Right renal cortex interstitium (tissue), 3 donors: ENCODE results near the gene ZMIZ1. TPM values are rescaled to one million over a fixed set of nuclear protein-coding genes. Genes with fewer than 3 reads are reported as not detected.

ENCODE experiments used
- DNase-seq, 3 donors: peaks; one replicate each; pipeline ENCODE4 v3.0.0-alpha.2; 2013; ENCODE audit warnings: low read depth in 3 of 3, low spot score in 2 of 3
- polyA plus RNA-seq, 3 donors: library from polyadenylated mRNA; unstranded; fragments of 120-200 nt; gene quantifications; one replicate each; pipeline ENCODE4 v1.2.1, GENCODE V29; 2013; ENCODE audit not compliant: insufficient read length in 3 of 3

ZMIZ1 gene
- polyA plus RNA-seq, 3 donors = 59.3 to 61.1 (median 61.0) TPM

- DNase-seq = no peak
Measured at GRCh38 chr10:79310911-79311573, 242.3 kb downstream of the ZMIZ1 start.

DNA sequence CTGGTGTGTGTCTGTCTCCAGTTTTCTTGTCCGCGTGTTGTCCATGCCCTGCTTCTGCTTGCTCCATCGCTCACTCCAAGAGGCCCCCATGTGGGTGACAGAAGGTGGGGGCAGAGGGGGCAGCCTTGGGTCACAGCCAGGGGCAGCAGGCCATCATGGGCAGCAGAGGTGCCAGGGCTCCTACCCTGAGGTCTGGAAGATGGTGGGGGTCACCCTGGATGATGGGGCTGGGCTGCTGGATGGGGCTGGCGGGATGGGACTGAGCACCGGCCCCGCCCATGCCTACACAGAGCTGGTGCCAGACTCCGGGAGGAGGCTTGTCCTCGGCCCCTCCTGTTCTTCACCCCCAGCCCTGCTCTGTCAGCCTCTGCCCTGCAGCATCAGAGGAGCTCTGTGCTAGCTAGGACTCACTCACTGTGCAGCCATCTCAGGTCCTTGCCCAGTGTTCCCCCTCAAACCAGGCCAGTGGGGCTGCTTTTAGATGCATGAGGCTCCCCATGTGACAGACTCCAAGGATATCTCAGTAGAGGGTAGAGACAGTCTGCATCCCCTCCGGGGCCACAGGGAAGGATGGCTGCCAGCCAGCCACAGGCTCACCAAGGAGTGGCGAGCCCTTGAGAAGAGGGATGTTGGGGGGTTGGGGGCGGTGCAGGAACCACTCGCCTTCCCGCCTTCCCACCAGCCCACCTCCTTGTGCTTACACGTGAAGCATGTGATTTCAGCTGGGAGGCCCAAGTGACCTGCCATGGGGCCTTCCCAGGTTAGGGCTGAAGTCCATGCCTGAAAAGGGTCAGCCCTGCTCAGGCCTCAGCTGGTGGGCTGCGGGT lies 243.0 kb downstream of the ZMIZ1 start:
- DNase-seq = no peak

GRCh38 chr10:79312601-79313187 lies 243.9 kb downstream of the ZMIZ1 start:
- DNase-seq = no peak

DNA sequence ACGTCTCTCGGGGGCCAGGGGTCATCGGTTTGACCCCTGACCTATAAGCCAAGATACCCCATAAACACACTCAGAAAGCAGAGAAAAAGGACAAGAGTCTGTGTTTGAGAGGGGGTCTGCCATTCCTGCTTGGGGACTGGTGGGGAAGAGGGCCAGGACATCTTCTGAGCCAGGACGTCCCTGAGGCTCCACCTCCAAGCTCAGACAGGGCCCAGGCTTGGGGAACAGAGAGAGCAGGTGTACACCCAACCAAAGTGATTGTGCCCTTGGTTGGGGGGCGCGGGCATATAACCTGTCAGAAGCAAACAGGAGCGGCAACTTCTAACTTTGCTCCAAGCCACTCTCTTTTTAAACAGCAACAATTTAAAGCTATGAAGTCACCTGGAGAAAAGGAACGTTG lies 244.6 kb downstream of the ZMIZ1 start:
- no peak for DNase-seq

DNA sequence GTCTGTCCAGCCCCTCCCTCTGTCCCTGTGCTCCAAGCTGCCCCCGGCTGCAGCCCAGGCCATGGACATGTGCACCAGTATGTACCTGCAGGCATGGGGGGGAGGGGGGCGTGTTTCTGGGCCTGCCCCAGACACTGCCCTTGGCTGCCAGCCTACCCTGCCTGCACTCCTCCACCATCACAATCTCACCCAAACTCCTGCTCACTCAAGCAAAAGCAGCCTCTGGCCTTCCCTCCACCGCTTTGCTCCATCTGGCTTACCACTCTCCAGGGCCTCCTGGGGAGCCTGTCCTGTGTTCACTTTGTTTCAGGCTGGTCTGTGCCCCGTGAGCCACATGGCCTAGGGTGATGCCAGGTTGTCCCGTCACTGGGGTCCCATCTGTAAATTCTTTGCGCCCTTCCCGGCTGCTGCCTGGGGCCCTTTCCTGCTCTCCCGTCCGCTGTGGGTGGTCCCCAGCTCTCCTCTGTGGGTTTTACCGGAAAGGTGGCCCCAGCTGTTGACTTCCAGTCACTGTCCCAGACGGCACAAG lies 245.2 kb downstream of the ZMIZ1 start:
- no peak for DNase-seq

- DNase-seq = no peak
Measured at GRCh38 chr10:79314761-79315601, 246.2 kb downstream of the ZMIZ1 start.

DNA sequence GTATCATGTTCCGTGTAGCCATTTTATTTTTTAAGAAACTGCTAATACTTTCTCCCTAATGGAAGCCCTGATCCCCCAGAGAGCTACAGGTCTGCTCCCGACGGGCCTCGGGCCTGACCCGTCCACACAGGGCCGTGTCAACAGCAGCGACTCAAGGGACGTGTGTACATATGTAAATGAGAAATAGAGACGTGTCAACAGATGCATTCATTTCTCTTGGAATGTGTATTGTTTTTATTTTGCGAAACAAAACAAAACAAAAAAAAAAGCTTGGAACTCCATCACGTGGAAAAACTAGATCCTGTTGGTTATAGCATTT lies 246.8 kb downstream of the ZMIZ1 start:
- no peak for DNase-seq

DNA sequence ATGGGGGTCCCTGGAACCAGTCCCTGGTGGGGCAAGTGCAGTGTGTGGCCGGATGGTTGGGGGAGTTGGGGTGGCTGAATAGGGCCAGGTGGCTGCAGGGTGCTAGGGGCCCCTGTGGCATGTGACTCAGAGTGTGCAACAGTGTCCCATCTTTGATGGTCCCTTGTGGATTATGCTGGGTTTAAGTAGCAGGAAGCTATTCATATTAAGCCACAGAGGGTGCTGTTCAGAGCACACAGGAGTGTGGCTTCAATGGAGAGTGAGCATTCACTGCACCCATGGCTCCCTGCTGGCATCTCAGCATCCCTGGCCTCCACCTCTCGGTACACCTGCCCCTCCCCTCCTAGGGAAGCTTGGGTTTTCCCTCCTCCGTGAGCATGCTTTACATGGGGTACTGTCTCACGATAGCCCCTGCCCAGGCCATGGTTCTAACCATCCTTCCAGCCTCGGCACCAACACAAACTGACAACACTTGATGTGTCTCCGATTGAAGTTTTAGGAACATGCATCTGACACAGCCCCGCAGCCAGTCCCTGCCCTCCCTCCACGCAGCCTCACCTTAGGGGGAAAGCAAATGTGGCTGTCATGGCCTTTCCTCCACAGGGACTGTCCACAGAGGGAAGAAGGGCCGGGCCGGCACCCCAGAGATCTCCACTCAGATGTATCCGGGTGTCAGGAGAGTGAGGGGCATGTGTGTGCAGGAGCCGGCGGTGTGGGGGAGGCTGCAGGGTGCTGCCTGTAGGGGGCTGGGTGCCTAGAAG lies 248.1 kb downstream of the ZMIZ1 start:
- DNase-seq = no peak

DNA sequence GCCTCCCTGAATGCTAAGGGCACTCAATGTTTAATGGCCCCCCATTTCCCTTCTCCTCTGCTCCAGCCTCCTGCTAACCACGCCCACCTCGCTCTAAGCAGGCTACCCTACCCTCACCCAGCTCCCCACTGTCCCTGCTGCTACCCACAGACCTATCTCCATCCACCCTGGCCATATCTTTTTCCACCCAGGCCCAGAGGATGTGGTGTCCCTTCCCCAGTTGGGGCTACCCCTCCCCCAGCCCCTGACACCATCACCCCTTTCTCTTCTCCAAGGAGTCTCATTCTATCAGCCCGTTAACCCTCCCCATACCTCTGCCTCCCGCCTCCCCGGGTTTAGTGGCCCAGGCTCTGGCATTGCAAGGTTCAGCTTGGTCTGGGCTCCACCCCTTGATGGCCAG lies 249.6 kb downstream of the ZMIZ1 start:
- no peak for DNase-seq

- no peak for DNase-seq
Measured at GRCh38 chr10:79319115-79319771, 250.5 kb downstream of the ZMIZ1 start.

DNA sequence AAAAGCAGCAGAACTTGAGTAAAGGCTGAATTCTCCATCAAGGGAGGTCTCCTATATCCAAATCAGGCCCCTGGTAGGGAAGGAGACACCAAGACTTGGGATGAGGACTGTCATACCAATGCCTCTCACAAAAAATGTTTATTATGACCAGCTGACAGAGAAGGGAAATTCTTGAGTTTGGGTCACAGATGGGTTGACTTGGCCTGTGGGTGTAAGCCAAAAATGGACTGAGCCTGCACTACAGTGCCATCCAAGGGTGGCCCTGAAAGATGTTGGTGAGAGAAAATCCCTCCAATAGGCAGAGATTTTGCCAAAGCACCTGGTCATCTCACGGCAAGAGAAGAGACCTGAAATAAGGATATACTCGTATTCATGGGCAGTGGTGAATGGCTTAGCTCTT lies 251.6 kb downstream of the ZMIZ1 start:
- no peak for DNase-seq

GRCh38 chr10:79320820-79321493 lies 252.2 kb downstream of the ZMIZ1 start:
- no peak for DNase-seq

DNA sequence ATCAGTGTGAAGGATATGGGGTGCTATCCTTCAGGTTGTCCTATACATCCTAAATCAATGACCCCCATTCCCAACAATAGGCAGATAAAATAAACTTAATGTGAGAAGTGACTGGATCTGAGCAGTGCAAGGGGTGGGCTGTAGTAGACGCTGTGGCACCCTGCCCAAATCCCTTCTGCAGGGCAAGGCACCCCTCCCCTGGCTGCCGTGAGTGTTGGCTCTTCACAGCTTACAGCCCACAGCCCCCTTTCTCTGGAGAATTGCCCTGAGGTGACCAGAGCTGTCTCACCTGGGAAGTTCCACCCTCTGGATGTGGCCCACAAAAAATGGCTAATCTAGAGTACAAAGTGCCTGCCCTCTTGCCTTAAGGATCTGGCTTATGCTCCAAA lies 252.7 kb downstream of the ZMIZ1 start:
- no peak for DNase-seq

GRCh38 chr10:79321951-79322350 lies 253.2 kb downstream of the ZMIZ1 start:
- no peak for DNase-seq

- no peak for DNase-seq
Measured at GRCh38 chr10:79322616-79323543, 254.1 kb downstream of the ZMIZ1 start.

DNA sequence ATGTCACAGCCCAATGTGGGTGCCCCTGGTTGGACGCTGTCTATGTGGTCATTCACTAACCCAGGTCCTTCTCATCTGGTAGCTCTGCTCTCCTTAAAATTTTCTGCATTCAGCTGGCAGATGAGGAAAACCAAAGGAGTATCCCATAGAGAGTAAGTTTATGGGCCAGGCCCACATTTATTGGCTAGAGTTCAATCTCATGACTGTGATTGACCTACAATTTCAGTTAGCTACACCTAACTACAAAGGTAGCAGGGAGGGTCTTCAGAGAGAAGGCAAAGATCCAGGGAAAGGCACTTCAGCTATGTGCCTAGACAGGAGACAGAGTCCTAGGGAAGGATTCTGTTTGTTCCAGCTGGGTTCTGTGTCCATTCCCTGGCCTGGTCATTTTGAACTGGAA lies 254.8 kb downstream of the ZMIZ1 start:
- DNase-seq = no peak

GRCh38 chr10:79324032-79324695 lies 255.4 kb downstream of the ZMIZ1 start:
- DNase-seq = no peak
